ENCODE results near the gene TLE5. TPM values are rescaled to one million over a fixed set of nuclear protein-coding genes. Genes with fewer than 3 reads are reported as not detected.

The TLE5 gene
- total and polyA plus RNA-seq, 7 donors, result 561 to 714 (median 588) TPM

- Histone ChIP-seq H3K9me3 (no peaks in the 10 kb centered on the region), H3K27ac (no peak overlapping the region), H3K27me3 (no peaks in the 10 kb centered on the region), H3K4me1 (no peaks in the 10 kb centered on the region), H3K36me3 (peaks cover 12 to 75% (median 22%) of the 10 kb centered on the region in 4 donors), H3K4me3 (no peak overlapping the region)
- intact Hi-C loops (cut with DNase I), result no loop called here
- 89 to 92% methylated on average over 13 of the region's 13 CpGs for WGBS, 2 donors
- TF ChIP-seq POLR2AphosphoS5 (IDR thresholded peaks at IDR 0.05), result no peak
- no peak for TF ChIP-seq CTCF (IDR thresholded peaks at IDR 0.05)
- no peak for TF ChIP-seq EP300 (IDR thresholded peaks at IDR 0.05)
- DNase-seq, result no peak
Observed at GRCh38 chr19:3010871-3011270, 51.4 kb downstream of the TLE5 start.

- WGBS, 2 donors, result 80 to 85% methylated on average over 6 of the region's 6 CpGs
- H3K27me3 ChIP-seq, result no peaks in the 10 kb centered on the region
- H3K36me3 ChIP-seq, result peaks cover 12 to 73% (median 20%) of the 10 kb centered on the region in 4 donors
- H3K27ac ChIP-seq, result no peak overlapping the region
- H3K9me3 ChIP-seq, result no peaks in the 10 kb centered on the region
- TF ChIP-seq POLR2A (IDR thresholded peaks at IDR 0.05) (no peak), CTCF (IDR thresholded peaks at IDR 0.05) (no peak), POLR2AphosphoS5 (IDR thresholded peaks at IDR 0.05) (no peak), EP300 (IDR thresholded peaks at IDR 0.05) (no peak)
- H3K4me1 ChIP-seq, result no peaks in the 10 kb centered on the region
- intact Hi-C loops (cut with DNase I), result no loop called here
- DNase-seq, result no peak
- no peak overlapping the region for H3K4me3 ChIP-seq
Observed at GRCh38 chr19:3008994-3009393, 53.3 kb downstream of the TLE5 start.

- Histone ChIP-seq H3K4me3 (no peak overlapping the region), H3K4me1 (no peaks in the 10 kb centered on the region), H3K27me3 (no peaks in the 10 kb centered on the region), H3K27ac (no peak overlapping the region), H3K9me3 (no peaks in the 10 kb centered on the region), H3K36me3 (peaks cover 8 to 71% (median 20%) of the 10 kb centered on the region in 4 donors)
- WGBS, 2 donors, result 82 to 86% methylated on average over 9 of the region's 9 CpGs
- intact Hi-C loops (cut with DNase I), result no loop called here
- no peak for TF ChIP-seq EP300 (IDR thresholded peaks at IDR 0.05)
- TF ChIP-seq CTCF (IDR thresholded peaks at IDR 0.05), result no peak
- DNase-seq, result no peak
Observed at GRCh38 chr19:3007975-3008374, 54.3 kb downstream of the TLE5 start.

GRCh38 chr19:3006075-3006767 lies 56.1 kb downstream of the TLE5 start:
- no peak for DNase-seq
- WGBS, 2 donors, result 76 to 84% methylated on average over 37 of the region's 37 CpGs
- Histone ChIP-seq H3K4me1 (no peaks in the 10 kb centered on the region), H3K36me3 (peaks cover 15 to 76% (median 25%) of the 10 kb centered on the region in 4 donors), H3K9me3 (no peaks in the 10 kb centered on the region), H3K4me3 (no peak overlapping the region), H3K27ac (no peak overlapping the region), H3K27me3 (no peaks in the 10 kb centered on the region)
- no peak for TF ChIP-seq POLR2AphosphoS5 (IDR thresholded peaks at IDR 0.05)
- no peak for TF ChIP-seq CTCF (IDR thresholded peaks at IDR 0.05)
- TF ChIP-seq EP300 (IDR thresholded peaks at IDR 0.05), result no peak
- TF ChIP-seq POLR2A (IDR thresholded peaks at IDR 0.05), result no peak
- intact Hi-C loops (cut with DNase I), result no loop called here

- no peak overlapping the region for H3K27ac ChIP-seq
- no peaks in the 10 kb centered on the region for H3K4me1 ChIP-seq
- 90 to 94% methylated on average over 18 of the region's 18 CpGs for WGBS, 2 donors
- TF ChIP-seq CTCF (IDR thresholded peaks at IDR 0.05) (no peak), POLR2AphosphoS5 (IDR thresholded peaks at IDR 0.05) (no peak), POLR2A (IDR thresholded peaks at IDR 0.05) (no peak), EP300 (IDR thresholded peaks at IDR 0.05) (no peak)
- no peaks in the 10 kb centered on the region for H3K27me3 ChIP-seq
- no peaks in the 10 kb centered on the region for H3K9me3 ChIP-seq
- H3K36me3 ChIP-seq, result peaks cover 11 to 73% (median 23%) of the 10 kb centered on the region in 4 donors
- no peak for DNase-seq
- intact Hi-C loops (cut with DNase I), result no loop called here
- no peak overlapping the region for H3K4me3 ChIP-seq
Observed at GRCh38 chr19:3005345-3005744, 57.0 kb downstream of the TLE5 start.

Data from sigmoid colon (tissue), 7 donors.